ENCODE data around the gene CLIP3. TPM values are rescaled to one million over a fixed set of nuclear protein-coding genes. Genes with fewer than 3 reads are reported as not detected.

The CLIP3 gene
- total and polyA plus RNA-seq, 2 of the 13 experiments (the other 11 are each of a cell fraction or from before 2014, with no cell fraction given), result 0.15 to 1.2 TPM

- TF ChIP-seq NFAT5 (CRISPR knock-in tag; IDR thresholded peaks at IDR 0.05) (no peak), GMEB2 (CRISPR knock-in tag; IDR thresholded peaks at IDR 0.05; ENCODE audit: low read depth) (no peak), ZMAT5 (CRISPR knock-in tag; IDR thresholded peaks at IDR 0.05; ENCODE audit: borderline replicate concordance, low read depth) (no peak), ISX (CRISPR knock-in tag; conservative IDR thresholded peaks at IDR 0.05) (no peak), ATF6 (CRISPR knock-in tag; conservative IDR thresholded peaks at IDR 0.05) (no peak), KAT8 (CRISPR knock-in tag; IDR thresholded peaks at IDR 0.05) (peak; percentile 49; the same call in 1 of the 2 replicates), PHF20 (CRISPR knock-in tag; IDR thresholded peaks at IDR 0.05) (no peak; the same call in none of the 2 replicates), U2AF2 (IDR thresholded peaks at IDR 0.05; ENCODE audit: low read depth, low read length) (no peak), E2F5 (CRISPR knock-in tag; conservative IDR thresholded peaks at IDR 0.05) (no peak), PHF8 (CRISPR knock-in tag; IDR thresholded peaks at IDR 0.05) (peak; percentile 86), TFAP4 (IDR thresholded peaks at IDR 0.05; ENCODE audit: borderline replicate concordance, low read depth) (peak; percentile 65; the same call in 1 of the 2 replicates), ZNF839 (CRISPR knock-in tag; IDR thresholded peaks at IDR 0.05; ENCODE audit: borderline replicate concordance) (peak; percentile 85; the same call in 1 of the 2 replicates), HIC2 (CRISPR knock-in tag; IDR thresholded peaks at IDR 0.05; ENCODE audit: low read depth) (no peak), ZFP82 (CRISPR knock-in tag; IDR thresholded peaks at IDR 0.05; ENCODE audit: borderline replicate concordance) (no peak), NR2F1 (CRISPR knock-in tag; IDR thresholded peaks at IDR 0.05) (no peak)
These were observed 24.2 kb downstream of the CLIP3 start, which contains the start of gene SYNE4 (continued) for GRCh38 chr19:36008336-36008978.

All from HepG2 (cell line).